Hematopoietic multipotent progenitor cell treated with erythropoietin and hydrocortisone succinate and interleukin-3 and kit ligand, for 15 days (in vitro differentiated cells): ENCODE measurements around the gene SOX6.
"Not testable (repeated sequence)": the region's sequence is repeated elsewhere in the genome, so short reads cannot be mapped to it uniquely, and the experiment has no call there.

ENCODE experiments used
- DNase-seq: peaks from one replicate; pipeline ENCODE4 v3.0.0-alpha.2; 2015; ENCODE audit warnings: low spot score

Gene SOX6

GRCh38 chr11:15929371-15929901, 426.9 kb downstream of the SOX6 start:
- DNase-seq: no peak

- DNase-seq: no peak
Observed at GRCh38 chr11:15927864-15928217, 428.5 kb downstream of the SOX6 start.

GRCh38 chr11:15927196-15927863, 429.0 kb downstream of the SOX6 start:
- no peak for DNase-seq

- no peak for DNase-seq
Observed at GRCh38 chr11:15926071-15926470, 430.3 kb downstream of the SOX6 start.

- no peak for DNase-seq
Observed at GRCh38 chr11:15923183-15923582, 433.2 kb downstream of the SOX6 start.

- DNase-seq: not testable (repeated sequence)
Observed at GRCh38 chr11:15922745-15923144, 433.6 kb downstream of the SOX6 start.

- DNase-seq: no peak
Observed at GRCh38 chr11:15920856-15921629, 435.3 kb downstream of the SOX6 start.

- no peak for DNase-seq
Observed at GRCh38 chr11:15918674-15919073, 437.7 kb downstream of the SOX6 start.

- DNase-seq: no peak
Observed at GRCh38 chr11:15918212-15918611, 438.1 kb downstream of the SOX6 start.
